HepG2 (cell line): ENCODE results near the gene CDKN1A. TPM values are rescaled to one million over a fixed set of nuclear protein-coding genes. Genes with fewer than 3 reads are reported as not detected.

ENCODE experiments used
- ATAC-seq: fragments of 200-7000 bp; cut with Tn5 transposase; 3 replicates; pipeline ENCODE4 v1.9.1; 2020; ENCODE audit warnings: mild to moderate bottlenecking, moderate library complexity
- BruUV-seq: library from RNA; stranded (reverse); fragments of 400-500 nt; replicated peaks from 2 replicates; lab custom pipeline; 2021; lab: Mats Ljungman, UMichigan
- CTCF ChIA-PET: fragments of 300-600 bp; formaldehyde crosslinking; extraction: SDS; loops from one replicate; lab custom pipeline; 2021; ENCODE audit warnings: low total read pairs, inconsistent platforms, low intra/inter-chr PET ratio; lab: Yijun Ruan, JAX
- POLR2A ChIA-PET: fragments of 350-600 bp; sonication (Branson Sonifier 250); formaldehyde crosslinking; loops from one replicate; lab custom pipeline; 2020; ENCODE audit warnings: antibody characterized with exemption, inconsistent platforms; lab: Yijun Ruan, JAX
- DNase-seq: peaks from one replicate; pipeline ENCODE4 v3.0.0-alpha.2; 2015; ENCODE audit warnings: low spot score
- FAIRE-seq: peaks from 3 replicates; lab custom pipeline; 2011; peaks lifted over from hg19 to GRCh38; lab: Jason Lieb, UNC
- H2AFZ ChIP-seq: one replicate; pipeline ENCODE4 v1.6.1; 2011; ENCODE audit warnings: low read length, inconsistent platforms
- H3K27ac ChIP-seq: fragments of 300-600 bp; 3 replicates; pipeline ENCODE4 v1.8.0; 2011; ENCODE audit warnings: mixed run types, mild to moderate bottlenecking, mixed read lengths, low read length, inconsistent platforms; ENCODE audit not compliant: insufficient read depth; ENCODE audit errors: extremely low read length
- H3K27me3 ChIP-seq, 2 experiments: fragments of 200-600 bp in 1 of 2; 2 replicates in 1 of 2; 3 replicates in 1 of 2; pipeline versions ENCODE4 v1.6.0 to v1.8.0; 2011; ENCODE audit warnings: low read length in 2 of 2, mild to moderate bottlenecking in 2 of 2, moderate library complexity in 2 of 2, inconsistent platforms in 1 of 2; ENCODE audit not compliant: insufficient read depth in 2 of 2, control insufficient read depth in 1 of 2
- H3K36me3 ChIP-seq, 2 experiments: fragments of 200-600 bp in 1 of 2; replicated peaks in 1 of 2; 2 replicates in 1 of 2; 3 replicates in 1 of 2; pipeline versions ENCODE4 v1.5.1 to v1.8.0; 2011; ENCODE audit warnings: low read length in 2 of 2, inconsistent platforms in 1 of 2; ENCODE audit not compliant: insufficient read depth in 2 of 2, control insufficient read depth in 1 of 2
- H3K4me1 ChIP-seq: 2 replicates; pipeline ENCODE4 v1.5.1; 2012; ENCODE audit warnings: low read length, inconsistent platforms; ENCODE audit not compliant: insufficient read depth
- H3K4me2 ChIP-seq: 2 replicates; pipeline ENCODE4 v1.6.0; 2011; ENCODE audit warnings: low read depth, low read length, inconsistent platforms
- H3K4me3 ChIP-seq, 3 experiments: fragments of 200-600 bp in 1 of 3; sonication (generic), shearing (Covaris generic) in 1 of 3; replicated peaks in 1 of 3; 2 replicates each; pipeline ENCODE4 v1.5.1; 2011 to 2016; ENCODE audit warnings: low read length in 3 of 3, inconsistent platforms in 2 of 3, low read depth in 2 of 3, mild to moderate bottlenecking in 2 of 3, control low read depth in 1 of 3, mixed read lengths in 1 of 3; ENCODE audit not compliant: insufficient read depth in 1 of 3
- H3K79me2 ChIP-seq: one replicate; pipeline ENCODE4 v1.6.1; 2011; ENCODE audit warnings: low read length, inconsistent platforms; ENCODE audit not compliant: insufficient read depth
- H3K9ac ChIP-seq: 2 replicates; pipeline ENCODE4 v1.6.0; 2011; ENCODE audit warnings: mild to moderate bottlenecking, low read depth, low read length, inconsistent platforms; ENCODE audit not compliant: insufficient read depth
- H3K9me3 ChIP-seq: 2 replicates; pipeline ENCODE4 v1.5.1; 2012; ENCODE audit warnings: mild to moderate bottlenecking, low read length
- H4K20me1 ChIP-seq: 2 replicates; pipeline ENCODE4 v1.6.0; 2011; ENCODE audit warnings: inconsistent platforms, mild to moderate bottlenecking, low read length, moderate library complexity; ENCODE audit not compliant: insufficient read depth
- CCAR2 ChIP-seq: fragments of 200-400 bp; formaldehyde crosslinking; optimal IDR thresholded peaks from 2 replicates; pipeline ENCODE3; 2018; ENCODE audit warnings: low read depth, mild to moderate bottlenecking, low read length, moderate library complexity
- CENPT ChIP-seq: sonication (generic); formaldehyde crosslinking; IDR thresholded peaks from 2 replicates; pipeline ENCODE4 v1.8.0; 2022; ENCODE audit warnings: low read depth, mild to moderate bottlenecking, moderate library complexity, missing genetic modification reagents
- ELF4 ChIP-seq: sonication (generic); formaldehyde crosslinking; IDR thresholded peaks from 2 replicates; pipeline ENCODE4 v1.5.0; 2020; ENCODE audit warnings: missing genetic modification reagents, mild to moderate bottlenecking, moderate library complexity, borderline replicate concordance
- GATAD1 ChIP-seq: IDR thresholded peaks from 2 replicates; pipeline ENCODE4 v1.6.1; 2016; ENCODE audit warnings: missing genetic modification reagents, missing compliant biosample characterization
- MATR3 ChIP-seq: sonication (generic); formaldehyde crosslinking; IDR thresholded peaks from 2 replicates; pipeline ENCODE4 v1.4.0; 2020; ENCODE audit warnings: missing genetic modification reagents
- MBD4 ChIP-seq: IDR thresholded peaks from 2 replicates; pipeline ENCODE4 v1.6.1; 2012; ENCODE audit warnings: low read length, inconsistent platforms, borderline replicate concordance
- NR1H2 ChIP-seq: sonication (generic); formaldehyde crosslinking; IDR thresholded peaks from 2 replicates; pipeline ENCODE4 v1.8.1; 2022; ENCODE audit warnings: low read depth, missing genetic modification reagents, borderline replicate concordance
- NR2C2 ChIP-seq: sonication (generic); formaldehyde crosslinking; IDR thresholded peaks from 2 replicates; pipeline ENCODE4 v1.4.0; 2020; ENCODE audit warnings: missing genetic modification reagents, mild to moderate bottlenecking, moderate library complexity, borderline replicate concordance
- POLR2AphosphoS2 ChIP-seq: IDR thresholded peaks from 2 replicates; pipeline ENCODE4 v1.6.1; 2011; ENCODE audit warnings: low read depth, low read length, improper control_type of control experiment
- STAG1 ChIP-seq: sonication (generic); formaldehyde crosslinking; IDR thresholded peaks from 2 replicates; pipeline ENCODE4 v1.4.0; 2020; ENCODE audit warnings: missing genetic modification reagents
- TCF7 ChIP-seq: sonication (generic); IDR thresholded peaks from 2 replicates; pipeline ENCODE4 v1.6.1; 2016; ENCODE audit warnings: antibody characterized with exemption, low read depth
- TSC22D2 ChIP-seq: sonication (generic); formaldehyde crosslinking; IDR thresholded peaks from 2 replicates; pipeline ENCODE4 v1.5.1; 2020; ENCODE audit warnings: missing genetic modification reagents, mild to moderate bottlenecking, borderline replicate concordance
- ZNF343 ChIP-seq: sonication (generic); formaldehyde crosslinking; IDR thresholded peaks from 2 replicates; pipeline ENCODE4 v1.4.0; 2020; ENCODE audit warnings: mild to moderate bottlenecking, missing genetic modification reagents
- ZNF572 ChIP-seq: sonication (generic); formaldehyde crosslinking; IDR thresholded peaks from 2 replicates; pipeline ENCODE4 v1.5.1; 2020; ENCODE audit warnings: mild to moderate bottlenecking, missing genetic modification reagents
- ZNF766 ChIP-seq: sonication (generic); formaldehyde crosslinking; IDR thresholded peaks from 2 replicates; pipeline ENCODE4 v1.5.0; 2020; ENCODE audit warnings: missing genetic modification reagents, borderline replicate concordance
- WGBS: methylation state at CpG from one replicate; pipeline ENCODE4 v1.1.6; 2017; ENCODE audit warnings: low lambda C conversion rate; 5-methylcytosine and 5-hydroxymethylcytosine counted together
- in situ Hi-C: cut with HindIII; loops from 2 replicates; pipeline ENCODE4 v1.10.0; 2017; ENCODE audit warnings: low pct_unique_long_range_greater_than_20kb; ENCODE audit not compliant: extremely low pct_ligation_motif_present
- intact Hi-C: fragments of 100-400 bp; cut with micrococcal nuclease; formaldehyde crosslinking; loops from one replicate; pipeline ENCODE4 v1.10.0; 2022; ENCODE audit not compliant: unreplicated experiment
- polyA plus RNA-seq, 8 experiments: library from polyadenylated mRNA; depleted of rRNA in 3 of 8; stranded (reverse) in 7 of 8; unstranded in 1 of 8; fragments of >200 nt; fragmentation: Illumina TruSeq in 4 of 8; extraction: Trizol in 4 of 8; gene quantifications; 2 replicates each; pipeline versions ENCODE4 v1.2.1 to v1.2.3, GENCODE V29; 2011 to 2016; ENCODE audit warnings: low read depth in 4 of 8, missing spikeins in 1 of 8, mixed read lengths in 1 of 8; ENCODE audit not compliant: insufficient read depth in 1 of 8
- total RNA-seq, 5 experiments: library from RNA; depleted of rRNA; stranded (reverse); fragments of >200 nt; fragmentation: Illumina TruSeq; extraction: Trizol; gene quantifications; 2 replicates each; pipeline ENCODE4 v1.2.3, GENCODE V29; 2016; ENCODE audit warnings: low read depth in 1 of 5
- TF ChIP-seq, protein P1 (sequence below): sonication (generic); formaldehyde crosslinking; IDR thresholded peaks from 2 replicates; pipeline ENCODE4 v1.9.0; 2021; ENCODE audit warnings: missing genetic modification reagents, borderline replicate concordance
- TF ChIP-seq, protein P2 (sequence below): sonication (generic); formaldehyde crosslinking; IDR thresholded peaks from 2 replicates; pipeline ENCODE4 v1.4.0; 2020; ENCODE audit warnings: missing genetic modification reagents
- TF ChIP-seq, protein P3 (sequence below): sonication (generic); formaldehyde crosslinking; IDR thresholded peaks from 2 replicates; pipeline ENCODE4 v1.4.0; 2020; ENCODE audit warnings: mild to moderate bottlenecking, low read depth, missing genetic modification reagents

CDKN1A gene
- total and polyA plus RNA-seq, 2 of the 13 experiments (the other 11 are each of a cell fraction or from before 2014, with no cell fraction given) = 60.7 to 92.1 TPM

DNA sequence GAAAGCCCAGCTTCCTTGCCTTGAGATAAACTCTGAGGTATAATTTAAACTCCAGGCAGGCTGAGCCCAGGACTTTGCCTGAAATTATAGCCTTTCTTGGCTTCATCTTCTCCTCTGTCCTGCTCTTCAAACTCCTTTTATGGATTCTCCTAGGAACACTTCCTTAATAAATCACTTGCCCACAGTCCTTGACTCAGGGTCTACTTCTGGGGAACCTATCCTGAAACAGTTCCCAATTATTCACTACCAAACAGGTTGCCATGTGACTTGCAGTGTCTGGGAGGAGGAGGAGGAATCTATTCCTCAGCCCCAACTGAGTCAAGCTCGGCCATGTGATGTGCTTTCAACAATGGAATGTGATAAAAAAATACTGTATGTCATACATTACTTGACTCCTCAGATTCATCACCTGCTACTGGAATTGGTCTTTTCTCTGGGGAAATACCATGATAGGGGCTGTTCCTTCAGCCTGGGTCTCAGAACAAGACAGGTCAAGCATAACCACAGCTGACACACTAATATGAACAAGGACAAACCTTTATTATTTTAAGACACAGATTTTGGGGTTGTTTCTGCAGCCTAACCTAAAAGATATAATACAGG, 20.5 kb upstream of the CDKN1A start:
- 48% methylated on average over 1 of the region's 1 CpG for WGBS
- H3K79me2 ChIP-seq = no peaks in the 10 kb centered on the region
- no peaks in the 10 kb centered on the region for H3K36me3 ChIP-seq
- H3K4me1 ChIP-seq = peaks cover 21% of the 10 kb centered on the region
- ATAC-seq (no peak), FAIRE-seq (no peak), DNase-seq (no peak)
- H3K4me2 ChIP-seq = no peak overlapping the region
- no peak overlapping the region for H3K4me3 ChIP-seq
- H3K9ac ChIP-seq = no peak overlapping the region
- peaks cover 0 to 62% of the 10 kb centered on the region in 2 experiments; a peak in 4 of 5 replicates for H3K27me3 ChIP-seq
- in situ Hi-C loops = no loop called here
- no peaks in the 10 kb centered on the region for H3K9me3 ChIP-seq
- no TSS peak for BruUV-seq
- intact Hi-C loops = no loop called here
- ChIA-PET CTCF (interaction anchor here (0.9 kb wide), 1 partner anchor 35 kb away, joined by 3 read pairs; no protein-coding TSS in a partner anchor), POLR2A (no interaction called here)
- no peak overlapping the region for H3K27ac ChIP-seq
- TF ChIP-seq NR2C2 (CRISPR knock-in tag) = no peak
- TF ChIP-seq STAG1 (CRISPR knock-in tag) = no peak
- TF ChIP-seq MBD4 = no peak
- TF ChIP-seq TSC22D2 (CRISPR knock-in tag) = no peak
- TF ChIP-seq, protein P1, sequence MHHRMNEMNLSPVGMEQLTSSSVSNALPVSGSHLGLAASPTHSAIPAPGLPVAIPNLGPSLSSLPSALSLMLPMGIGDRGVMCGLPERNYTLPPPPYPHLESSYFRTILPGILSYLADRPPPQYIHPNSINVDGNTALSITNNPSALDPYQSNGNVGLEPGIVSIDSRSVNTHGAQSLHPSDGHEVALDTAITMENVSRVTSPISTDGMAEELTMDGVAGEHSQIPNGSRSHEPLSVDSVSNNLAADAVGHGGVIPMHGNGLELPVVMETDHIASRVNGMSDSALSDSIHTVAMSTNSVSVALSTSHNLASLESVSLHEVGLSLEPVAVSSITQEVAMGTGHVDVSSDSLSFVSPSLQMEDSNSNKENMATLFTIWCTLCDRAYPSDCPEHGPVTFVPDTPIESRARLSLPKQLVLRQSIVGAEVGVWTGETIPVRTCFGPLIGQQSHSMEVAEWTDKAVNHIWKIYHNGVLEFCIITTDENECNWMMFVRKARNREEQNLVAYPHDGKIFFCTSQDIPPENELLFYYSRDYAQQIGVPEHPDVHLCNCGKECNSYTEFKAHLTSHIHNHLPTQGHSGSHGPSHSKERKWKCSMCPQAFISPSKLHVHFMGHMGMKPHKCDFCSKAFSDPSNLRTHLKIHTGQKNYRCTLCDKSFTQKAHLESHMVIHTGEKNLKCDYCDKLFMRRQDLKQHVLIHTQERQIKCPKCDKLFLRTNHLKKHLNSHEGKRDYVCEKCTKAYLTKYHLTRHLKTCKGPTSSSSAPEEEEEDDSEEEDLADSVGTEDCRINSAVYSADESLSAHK (CRISPR knock-in tag) = no peak
- no peak for TF ChIP-seq ZNF766 (CRISPR knock-in tag)
- TF ChIP-seq, protein P2, sequence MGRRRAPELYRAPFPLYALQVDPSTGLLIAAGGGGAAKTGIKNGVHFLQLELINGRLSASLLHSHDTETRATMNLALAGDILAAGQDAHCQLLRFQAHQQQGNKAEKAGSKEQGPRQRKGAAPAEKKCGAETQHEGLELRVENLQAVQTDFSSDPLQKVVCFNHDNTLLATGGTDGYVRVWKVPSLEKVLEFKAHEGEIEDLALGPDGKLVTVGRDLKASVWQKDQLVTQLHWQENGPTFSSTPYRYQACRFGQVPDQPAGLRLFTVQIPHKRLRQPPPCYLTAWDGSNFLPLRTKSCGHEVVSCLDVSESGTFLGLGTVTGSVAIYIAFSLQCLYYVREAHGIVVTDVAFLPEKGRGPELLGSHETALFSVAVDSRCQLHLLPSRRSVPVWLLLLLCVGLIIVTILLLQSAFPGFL (CRISPR knock-in tag) = no peak
- no peak for TF ChIP-seq ZNF572
- TF ChIP-seq TCF7 = no peak
- TF ChIP-seq NR1H2 (CRISPR knock-in tag) = no peak
- TF ChIP-seq, protein P3, sequence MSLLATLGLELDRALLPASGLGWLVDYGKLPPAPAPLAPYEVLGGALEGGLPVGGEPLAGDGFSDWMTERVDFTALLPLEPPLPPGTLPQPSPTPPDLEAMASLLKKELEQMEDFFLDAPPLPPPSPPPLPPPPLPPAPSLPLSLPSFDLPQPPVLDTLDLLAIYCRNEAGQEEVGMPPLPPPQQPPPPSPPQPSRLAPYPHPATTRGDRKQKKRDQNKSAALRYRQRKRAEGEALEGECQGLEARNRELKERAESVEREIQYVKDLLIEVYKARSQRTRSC (CRISPR knock-in tag) = no peak
- TF ChIP-seq CCAR2 = no peak
- TF ChIP-seq POLR2AphosphoS2 = no peak
- no peak for TF ChIP-seq ZNF343 (CRISPR knock-in tag)
- TF ChIP-seq ELF4 (CRISPR knock-in tag) = no peak
- no peak for TF ChIP-seq CENPT (CRISPR knock-in tag)
- TF ChIP-seq GATAD1 (CRISPR knock-in tag) = no peak
- TF ChIP-seq MATR3 (CRISPR knock-in tag) = no peak
- no peaks in the 10 kb centered on the region for H4K20me1 ChIP-seq
- H2AFZ ChIP-seq = no peak overlapping the region
